Ureter (tissue), 1 donor: ENCODE data around the gene RPL3. TPM values are rescaled to one million over a fixed set of nuclear protein-coding genes. Genes with fewer than 3 reads are reported as not detected.
A peak's percentile ranks its signal among the peaks of the same experiment; 100 is the strongest.
"Not testable (repeated sequence)": the region's sequence is repeated elsewhere in the genome, so short reads cannot be mapped to it uniquely, and the experiment has no call there.

Experiments
- DNase-seq: peaks from one replicate; pipeline ENCODE4 v3.0.0-alpha.2; 2020; ENCODE audit warnings: low spot score
- total RNA-seq: library from RNA; stranded (reverse); gene quantifications from one replicate; pipeline ENCODE4 v1.2.4, GENCODE V29; 2023
- donor health status: DM: yes; HTN: yes; CAD: no.

Gene RPL3
- total RNA-seq = 2,529 TPM

- peak; percentile 97 for DNase-seq
Observed at GRCh38 chr22:39319284-39320022, at the start of gene RPL3. Gene RPL3, minus strand, starts transcription at chr22:39319623. Its CDS starts 26 bp downstream, at chr22:39319597.

- DNase-seq = no peak
Observed at GRCh38 chr22:39369186-39369585, 49.8 kb upstream of the RPL3 start.

GRCh38 chr22:39368461-39368911 lies 49.1 kb upstream of the RPL3 start:
- DNase-seq = no peak

GRCh38 chr22:39367035-39367434 lies 47.6 kb upstream of the RPL3 start:
- DNase-seq = no peak

GRCh38 chr22:39365492-39365780 lies 46.0 kb upstream of the RPL3 start:
- no peak for DNase-seq

- no peak for DNase-seq
Observed at GRCh38 chr22:39364714-39365491, 45.5 kb upstream of the RPL3 start.

- DNase-seq = no peak
Observed at GRCh38 chr22:39363751-39364515, 44.5 kb upstream of the RPL3 start.

- DNase-seq = no peak
Observed at GRCh38 chr22:39362932-39363331, 43.5 kb upstream of the RPL3 start.

- no peak for DNase-seq
Observed at GRCh38 chr22:39362271-39362670, 42.8 kb upstream of the RPL3 start.

GRCh38 chr22:39361496-39361895 lies 42.1 kb upstream of the RPL3 start:
- DNase-seq = no peak

GRCh38 chr22:39360674-39361413 lies 41.4 kb upstream of the RPL3 start:
- peak; percentile 75 for DNase-seq

GRCh38 chr22:39360242-39360641 lies 40.8 kb upstream of the RPL3 start:
- no peak for DNase-seq

- no peak for DNase-seq
Observed at GRCh38 chr22:39359659-39360195, 40.3 kb upstream of the RPL3 start.

- DNase-seq = not testable (repeated sequence)
Observed at GRCh38 chr22:39358197-39358596, 38.8 kb upstream of the RPL3 start.

- not testable (repeated sequence) for DNase-seq
Observed at GRCh38 chr22:39357110-39358108, 38.0 kb upstream of the RPL3 start.

GRCh38 chr22:39356464-39356863 lies 37.0 kb upstream of the RPL3 start:
- no peak for DNase-seq

GRCh38 chr22:39355805-39356204 lies 36.4 kb upstream of the RPL3 start:
- DNase-seq = not testable (repeated sequence)

- no peak for DNase-seq
Observed at GRCh38 chr22:39355080-39355479, 35.7 kb upstream of the RPL3 start.

GRCh38 chr22:39353346-39353745 lies 33.9 kb upstream of the RPL3 start:
- no peak for DNase-seq

GRCh38 chr22:39352306-39352891 lies 33.0 kb upstream of the RPL3 start:
- DNase-seq = no peak
